ENCODE measurements around the gene GMEB2. TPM values are rescaled to one million over a fixed set of nuclear protein-coding genes. Genes with fewer than 3 reads are reported as not detected.
"Not testable (repeated sequence)": the region's sequence is repeated elsewhere in the genome, so short reads cannot be mapped to it uniquely, and the experiment has no call there.

The GMEB2 gene
- total RNA-seq, 1 donor from 2014 or later = 11.2 TPM

GRCh38 chr20:63617092-63617875 lies 9.6 kb downstream of the GMEB2 start:
- peaks cover 44% of the 10 kb centered on the region for H3K36me3 Mint-ChIP-seq (ENCODE audit: low read depth, unreplicated experiment)

GRCh38 chr20:63613863-63614594 lies 12.9 kb downstream of the GMEB2 start:
- not testable (repeated sequence) for H3K9me3 Mint-ChIP-seq (ENCODE audit: unreplicated experiment); H3K4me3 Mint-ChIP-seq (ENCODE audit: unreplicated experiment); H3K27ac Mint-ChIP-seq (ENCODE audit: unreplicated experiment); DNase-seq (ENCODE audit: low spot score); H3K27me3 Mint-ChIP-seq (ENCODE audit: unreplicated experiment); H3K4me1 Mint-ChIP-seq (ENCODE audit: unreplicated experiment)
- peaks cover 44% of the 10 kb centered on the region for H3K36me3 Mint-ChIP-seq (ENCODE audit: low read depth, unreplicated experiment)

More at GRCh38 chr20:63617092-63617875, 9.6 kb downstream of the GMEB2 start:
- no peak overlapping the region for H3K27ac Mint-ChIP-seq (ENCODE audit: unreplicated experiment)
- TF ChIP-seq, protein P1, sequence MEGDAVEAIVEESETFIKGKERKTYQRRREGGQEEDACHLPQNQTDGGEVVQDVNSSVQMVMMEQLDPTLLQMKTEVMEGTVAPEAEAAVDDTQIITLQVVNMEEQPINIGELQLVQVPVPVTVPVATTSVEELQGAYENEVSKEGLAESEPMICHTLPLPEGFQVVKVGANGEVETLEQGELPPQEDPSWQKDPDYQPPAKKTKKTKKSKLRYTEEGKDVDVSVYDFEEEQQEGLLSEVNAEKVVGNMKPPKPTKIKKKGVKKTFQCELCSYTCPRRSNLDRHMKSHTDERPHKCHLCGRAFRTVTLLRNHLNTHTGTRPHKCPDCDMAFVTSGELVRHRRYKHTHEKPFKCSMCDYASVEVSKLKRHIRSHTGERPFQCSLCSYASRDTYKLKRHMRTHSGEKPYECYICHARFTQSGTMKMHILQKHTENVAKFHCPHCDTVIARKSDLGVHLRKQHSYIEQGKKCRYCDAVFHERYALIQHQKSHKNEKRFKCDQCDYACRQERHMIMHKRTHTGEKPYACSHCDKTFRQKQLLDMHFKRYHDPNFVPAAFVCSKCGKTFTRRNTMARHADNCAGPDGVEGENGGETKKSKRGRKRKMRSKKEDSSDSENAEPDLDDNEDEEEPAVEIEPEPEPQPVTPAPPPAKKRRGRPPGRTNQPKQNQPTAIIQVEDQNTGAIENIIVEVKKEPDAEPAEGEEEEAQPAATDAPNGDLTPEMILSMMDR (IDR thresholded peaks at IDR 0.05; ENCODE audit: unreplicated experiment) = no peak
- DNase-seq (ENCODE audit: low spot score) = no peak
- H3K4me3 Mint-ChIP-seq (ENCODE audit: unreplicated experiment) = peak overlapping the region; percentile 51
- H3K4me1 Mint-ChIP-seq (ENCODE audit: unreplicated experiment) = peaks cover 2% of the 10 kb centered on the region
- no peaks in the 10 kb centered on the region for H3K9me3 Mint-ChIP-seq (ENCODE audit: unreplicated experiment)
- H3K27me3 Mint-ChIP-seq (ENCODE audit: unreplicated experiment) = peaks cover 11% of the 10 kb centered on the region

DNA sequence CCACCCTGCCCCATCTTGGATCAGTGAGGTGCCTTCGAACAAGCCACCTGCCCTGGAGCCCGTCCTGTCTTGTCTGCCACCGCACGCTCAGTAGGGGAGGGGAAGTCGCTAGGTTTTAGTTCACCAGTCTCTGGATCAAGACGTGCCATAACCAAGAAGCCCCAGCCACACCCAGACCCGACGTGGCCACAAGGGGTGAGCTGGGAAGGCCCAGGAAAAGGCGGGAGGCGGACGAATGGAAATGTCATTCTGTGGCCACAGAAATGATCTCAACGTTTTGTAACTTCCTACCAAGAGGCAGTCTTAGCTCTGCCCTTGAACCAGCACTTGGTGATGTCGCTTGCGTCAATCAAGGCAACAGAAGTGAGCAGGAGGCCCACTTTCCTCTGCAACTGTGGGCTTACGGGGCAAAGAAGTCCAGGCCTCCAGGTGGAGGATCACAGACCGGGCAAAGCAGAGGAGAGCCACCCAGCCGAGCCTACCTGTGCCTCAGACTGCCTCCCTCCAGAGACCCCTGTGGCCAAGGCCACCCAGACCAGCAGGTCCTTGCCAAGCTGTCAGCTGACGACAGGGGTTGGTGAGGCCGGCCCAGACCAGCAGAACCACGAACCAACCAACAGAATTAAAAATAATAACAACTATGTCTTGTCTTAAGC lies 14.5 kb downstream of the GMEB2 start:
- no peak for DNase-seq (ENCODE audit: low spot score)
- Mint-ChIP-seq H3K27ac (ENCODE audit: unreplicated experiment) (no peak overlapping the region), H3K36me3 (ENCODE audit: low read depth, unreplicated experiment) (peaks cover 31% of the 10 kb centered on the region), H3K27me3 (ENCODE audit: unreplicated experiment) (peaks cover 6% of the 10 kb centered on the region), H3K9me3 (ENCODE audit: unreplicated experiment) (no peaks in the 10 kb centered on the region), H3K4me1 (ENCODE audit: unreplicated experiment) (no peaks in the 10 kb centered on the region), H3K4me3 (ENCODE audit: unreplicated experiment) (no peak overlapping the region)
- TF ChIP-seq, protein P1 (IDR thresholded peaks at IDR 0.05; ENCODE audit: unreplicated experiment) = no peak

GRCh38 chr20:63611646-63612045 lies 15.3 kb downstream of the GMEB2 start:
- peaks cover 27% of the 10 kb centered on the region for H3K36me3 Mint-ChIP-seq (ENCODE audit: low read depth, unreplicated experiment)
- no peaks in the 10 kb centered on the region for H3K4me1 Mint-ChIP-seq (ENCODE audit: unreplicated experiment)
- H3K27me3 Mint-ChIP-seq (ENCODE audit: unreplicated experiment) = peaks cover 9% of the 10 kb centered on the region
- no peak for DNase-seq (ENCODE audit: low spot score)
- TF ChIP-seq, protein P1 (IDR thresholded peaks at IDR 0.05; ENCODE audit: unreplicated experiment) = no peak
- no peak overlapping the region for H3K27ac Mint-ChIP-seq (ENCODE audit: unreplicated experiment)
- no peak overlapping the region for H3K4me3 Mint-ChIP-seq (ENCODE audit: unreplicated experiment)
- no peaks in the 10 kb centered on the region for H3K9me3 Mint-ChIP-seq (ENCODE audit: unreplicated experiment)

DNA sequence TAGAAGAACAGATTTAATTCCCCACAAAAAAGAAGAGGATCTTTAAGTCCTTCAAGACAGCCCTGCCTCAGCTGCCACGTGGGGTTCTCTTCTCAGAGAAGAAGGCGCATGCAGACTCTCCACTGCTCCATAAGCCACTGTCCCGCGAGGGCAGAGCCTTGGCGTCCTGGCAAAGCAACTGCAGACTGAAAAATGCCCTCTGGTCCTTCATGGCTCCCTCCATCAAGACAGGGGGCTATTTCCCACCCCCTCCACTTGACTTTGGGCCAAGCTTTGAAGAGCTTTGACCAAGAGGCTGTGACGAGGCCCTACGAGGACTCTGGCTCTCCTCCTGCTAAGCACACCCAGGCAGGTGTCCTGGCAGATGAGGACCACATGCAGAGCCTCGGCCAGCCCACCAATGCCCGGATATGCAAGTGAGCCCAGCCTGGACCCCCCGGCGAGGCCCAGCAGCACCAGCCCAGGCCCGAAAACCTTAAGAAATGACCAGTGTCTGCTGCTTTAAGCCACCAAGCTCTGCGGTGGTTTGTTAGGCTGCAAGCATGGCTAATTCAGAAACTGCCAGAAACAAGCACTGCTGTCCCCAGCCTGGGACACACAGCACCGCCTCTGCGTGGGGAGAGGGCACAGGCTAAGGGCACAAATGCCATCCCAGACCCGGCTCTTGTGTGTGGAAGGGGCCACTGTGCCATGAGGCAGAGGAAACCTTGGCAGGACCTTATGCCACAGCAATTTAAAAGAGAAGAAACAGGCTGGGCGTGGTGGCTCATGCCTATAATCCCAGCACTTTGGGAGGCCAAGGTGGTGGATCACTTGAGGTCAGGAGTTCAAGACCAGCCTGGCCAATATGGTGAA lies 16.1 kb downstream of the GMEB2 start:
- no peak for DNase-seq (ENCODE audit: low spot score)
- no peaks in the 10 kb centered on the region for H3K4me1 Mint-ChIP-seq (ENCODE audit: unreplicated experiment)
- no peak overlapping the region for H3K27ac Mint-ChIP-seq (ENCODE audit: unreplicated experiment)

More for the DNA sequence above, 16.1 kb downstream of the GMEB2 start:
- Mint-ChIP-seq H3K27me3 (ENCODE audit: unreplicated experiment) (peaks cover 6% of the 10 kb centered on the region), H3K4me3 (ENCODE audit: unreplicated experiment) (no peak overlapping the region), H3K9me3 (ENCODE audit: unreplicated experiment) (no peaks in the 10 kb centered on the region), H3K36me3 (ENCODE audit: low read depth, unreplicated experiment) (peaks cover 21% of the 10 kb centered on the region)
- TF ChIP-seq, protein P1 (IDR thresholded peaks at IDR 0.05; ENCODE audit: unreplicated experiment) = no peak

All from endothelial cell (in vitro differentiated cells).